HTERT RPE-1 (cell line): Measurements from ENCODE around the gene MYLK4.

Experiments
- in situ Hi-C: fragments of 300-500 bp; cut with MboI; formaldehyde crosslinking; loops from 4 replicates; pipeline ENCODE4 v1.14.3; 2020; ENCODE audit warnings: low sequenced_read_pairs

The MYLK4 gene

GRCh38 chr6:2737885-2738284 is 12.8 kb downstream of the MYLK4 start:
- in situ Hi-C loops = no loop called here

GRCh38 chr6:2734488-2735166 is 16.1 kb downstream of the MYLK4 start:
- in situ Hi-C loops = no loop called here

- in situ Hi-C loops = no loop called here
These were observed 16.8 kb downstream of the MYLK4 start for GRCh38 chr6:2733736-2734480.

GRCh38 chr6:2733324-2733723 is 17.4 kb downstream of the MYLK4 start:
- in situ Hi-C loops = no loop called here

- in situ Hi-C loops = no loop called here
These were observed 18.1 kb downstream of the MYLK4 start for GRCh38 chr6:2732503-2733089.

- in situ Hi-C loops = no loop called here
These were observed 19.3 kb downstream of the MYLK4 start for GRCh38 chr6:2731281-2731909.

- in situ Hi-C loops = no loop called here
These were observed 20.2 kb downstream of the MYLK4 start for GRCh38 chr6:2730353-2731107.

- in situ Hi-C loops = no loop called here
These were observed 20.8 kb downstream of the MYLK4 start for GRCh38 chr6:2729921-2730320.

GRCh38 chr6:2725999-2726567 is 24.6 kb downstream of the MYLK4 start:
- in situ Hi-C loops = no loop called here

- in situ Hi-C loops = no loop called here
These were observed 25.2 kb downstream of the MYLK4 start for GRCh38 chr6:2725364-2725988.

GRCh38 chr6:2721219-2721618 is 29.5 kb downstream of the MYLK4 start:
- in situ Hi-C loops = no loop called here

GRCh38 chr6:2719093-2719455 is 31.6 kb downstream of the MYLK4 start:
- in situ Hi-C loops = no loop called here

GRCh38 chr6:2718334-2719092 is 32.2 kb downstream of the MYLK4 start:
- in situ Hi-C loops = no loop called here

- in situ Hi-C loops = no loop called here
These were observed 33.6 kb downstream of the MYLK4 start for GRCh38 chr6:2716936-2717700.

GRCh38 chr6:2715737-2716136 is 35.0 kb downstream of the MYLK4 start:
- in situ Hi-C loops = no loop called here

- in situ Hi-C loops = no loop called here
These were observed 36.4 kb downstream of the MYLK4 start for GRCh38 chr6:2714111-2714895.

GRCh38 chr6:2713473-2714110 is 37.1 kb downstream of the MYLK4 start:
- in situ Hi-C loops = no loop called here

GRCh38 chr6:2712102-2712501 is 38.6 kb downstream of the MYLK4 start:
- in situ Hi-C loops = no loop called here
